Small intestine (tissue), 7 donors: ENCODE measurements around the gene NRARP. TPM values are rescaled to one million over a fixed set of nuclear protein-coding genes. Genes with fewer than 3 reads are reported as not detected.

Source experiments
- DNase-seq, 2 donors: peaks; one replicate each; pipeline versions ENCODE4 v3.0.0 to v3.0.0-alpha.2; 2013
- FAIRE-seq: peaks from 2 replicates; lab custom pipeline; 2012; peaks lifted over from hg19 to GRCh38; lab: Jason Lieb, UNC
- H3K27ac ChIP-seq, 3 donors: one replicate each; pipeline ENCODE4 v1.5.1; 2013; ENCODE audit warnings: low read length in 2 of 3, mild to moderate bottlenecking in 2 of 3, control low read depth in 1 of 3, inconsistent platforms in 1 of 3, low read depth in 1 of 3, moderate library complexity in 1 of 3
- H3K27me3 ChIP-seq, 3 donors: one replicate each; pipeline ENCODE4 v1.6.1; 2013; ENCODE audit warnings: low read length in 3 of 3, inconsistent platforms in 1 of 3; ENCODE audit not compliant: control insufficient read depth in 3 of 3, insufficient read depth in 3 of 3
- H3K36me3 ChIP-seq, 3 donors: one replicate each; pipeline ENCODE4 v1.6.1; 2013; ENCODE audit warnings: low read length in 3 of 3, inconsistent platforms in 1 of 3, low read depth in 1 of 3, mild to moderate bottlenecking in 1 of 3, moderate library complexity in 1 of 3; ENCODE audit not compliant: control insufficient read depth in 3 of 3, insufficient read depth in 2 of 3
- H3K4me1 ChIP-seq, 3 donors: one replicate each; pipeline ENCODE4 v1.6.1; 2013; ENCODE audit warnings: low read length in 2 of 3, inconsistent platforms in 1 of 3, low read depth in 1 of 3, mild to moderate bottlenecking in 1 of 3, moderate library complexity in 1 of 3; ENCODE audit not compliant: control insufficient read depth in 3 of 3, insufficient read depth in 2 of 3
- H3K4me3 ChIP-seq, 3 donors: one replicate each; pipeline ENCODE4 v1.5.1; 2013; ENCODE audit warnings: low read length in 3 of 3, control low read depth in 1 of 3, inconsistent platforms in 1 of 3, low read depth in 1 of 3, mild to moderate bottlenecking in 1 of 3, moderate library complexity in 1 of 3
- H3K9me3 ChIP-seq, 2 donors: one replicate each; pipeline ENCODE4 v1.6.1; 2013; ENCODE audit warnings: low read depth in 1 of 2, low read length in 1 of 2; ENCODE audit not compliant: control insufficient read depth in 2 of 2, insufficient read depth in 1 of 2
- WGBS, 3 donors: extraction: QIAGEN DNeasy Blood & Tissue Kit; methylation state at CpG; one replicate each; pipeline ENCODE4 v1.1.7; 2013; 5-methylcytosine and 5-hydroxymethylcytosine counted together
- polyA plus RNA-seq, 4 donors: library from polyadenylated mRNA; stranded (reverse) in 3 of 4; unstranded in 1 of 4; fragments of 200-250 nt in 3 of 4; fragments of 120-200 nt in 1 of 4; gene quantifications; one replicate each; pipeline versions ENCODE4 v1.2.1 to v1.2.3, GENCODE V29; 2013
- donor health status: healthy with polysubstance abuse.
- donor health status: control.
- donor health status: control.
- donor health status: Bipolar disorder and iron deficiency.
- donor health status: healthy.

NRARP gene
- polyA plus RNA-seq, 4 donors: 3.2 to 39.9 (median 8.9) TPM

DNA sequence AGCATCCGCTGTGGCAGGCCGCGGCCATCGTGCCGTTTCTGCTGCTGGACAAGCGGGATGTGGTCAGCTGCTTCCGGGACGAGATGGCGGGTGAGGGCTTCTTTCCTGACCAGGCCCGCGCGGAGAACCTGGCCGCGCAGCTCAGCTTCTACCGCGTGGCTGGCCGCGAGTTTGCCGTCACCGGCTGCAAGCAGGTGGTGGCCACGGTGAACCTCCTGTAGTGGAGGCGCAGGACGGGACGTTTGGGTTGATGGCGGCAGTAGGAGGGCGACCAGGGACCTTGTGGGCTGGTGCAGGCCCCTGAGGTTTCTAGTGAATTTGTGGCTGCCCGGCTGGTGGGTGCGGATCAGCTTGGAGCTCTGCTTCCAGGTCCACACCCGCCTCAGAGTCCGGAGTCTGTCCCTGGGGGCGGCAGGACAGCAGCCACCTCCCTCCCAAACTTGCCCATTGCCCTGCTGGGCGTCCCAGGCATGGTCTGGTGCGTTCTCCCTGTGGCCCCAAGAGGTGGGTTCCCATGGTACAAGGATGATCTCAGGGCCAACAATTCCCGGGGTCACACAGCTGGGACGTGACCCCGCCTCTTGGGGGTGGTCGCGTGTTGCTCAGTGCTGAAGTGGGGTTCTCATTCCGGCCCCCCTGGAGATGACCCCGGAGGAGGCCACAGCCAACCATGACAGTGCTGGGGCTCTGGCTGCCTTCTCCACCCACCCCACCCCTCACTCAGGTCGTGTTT is 22.2 kb downstream of the NRARP start:
- peak in 1 of 2 donors; percentile 23 for DNase-seq
- WGBS, 3 donors: 82 to 86% (median 84%) methylated on average over 40 to 41 of the region's 41 CpGs
- FAIRE-seq: no peak

DNA sequence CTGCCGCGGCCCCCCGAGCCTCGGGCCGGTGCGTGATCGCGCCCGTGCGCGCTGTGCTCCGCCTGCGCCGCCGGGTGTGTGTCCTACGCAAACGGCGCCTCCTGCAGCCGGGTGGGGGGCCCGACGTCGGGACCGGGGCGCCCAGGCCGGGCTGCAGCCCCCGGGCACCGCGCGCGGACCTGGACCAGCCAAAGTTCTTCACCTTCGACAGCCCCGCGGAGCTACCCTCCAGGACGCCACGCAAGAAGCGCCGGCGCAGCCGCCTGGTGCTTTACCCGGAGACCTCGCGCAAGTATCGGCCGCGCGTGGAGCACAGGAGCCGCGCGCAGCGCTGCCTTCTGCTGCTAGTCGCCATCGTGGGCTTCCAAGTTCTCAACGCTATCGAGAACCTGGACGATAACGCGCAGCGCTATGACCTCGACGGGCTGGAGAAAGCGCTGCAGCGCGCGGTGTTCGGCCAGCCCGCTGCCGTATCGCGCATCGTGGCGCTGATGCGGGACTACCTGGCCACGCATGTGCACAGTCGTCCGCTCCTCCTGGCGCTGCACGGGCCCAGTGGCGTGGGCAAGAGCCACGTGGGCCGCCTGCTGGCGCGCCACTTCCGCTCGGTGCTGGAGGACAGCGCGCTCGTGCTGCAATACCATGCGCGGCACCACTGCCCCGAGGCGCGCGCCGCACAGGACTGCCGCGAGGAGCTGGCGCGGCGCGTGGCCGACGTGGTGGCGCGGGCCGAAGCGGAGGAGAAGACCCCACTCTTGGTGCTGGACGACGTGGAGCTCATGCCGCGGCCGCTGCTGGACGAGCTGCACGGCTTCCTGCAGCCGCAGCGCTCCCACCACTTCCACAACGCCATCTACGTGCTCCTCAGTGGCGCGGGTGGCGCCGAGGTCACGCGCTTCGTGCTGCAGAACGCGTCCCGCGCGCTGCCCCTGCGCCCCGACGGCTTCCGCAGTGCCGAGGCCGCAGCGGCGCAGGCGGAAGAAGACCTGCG is 23.1 kb downstream of the NRARP start:
- peaks cover 0 to 9% (median 0%) of the 10 kb centered on the region in 3 donors for H3K27me3 ChIP-seq
- peaks cover 0 to 57% (median 2%) of the 10 kb centered on the region in 3 donors for H3K36me3 ChIP-seq
- H3K4me3 ChIP-seq: peak overlapping the region; percentile 56 to 87 (median 69)
- FAIRE-seq: no peak
- WGBS, 3 donors: 81 to 88% (median 87%) methylated on average over 122 to 139 of the region's 139 CpGs
- H3K4me1 ChIP-seq: peaks cover 2 to 53% (median 9%) of the 10 kb centered on the region in 3 donors
- no peak for DNase-seq
- H3K9me3 ChIP-seq: no peaks in the 10 kb centered on the region
- no peak overlapping the region for H3K27ac ChIP-seq

More for the DNA sequence above, 22.2 kb downstream of the NRARP start:
- Histone ChIP-seq H3K4me1 (peaks cover 0 to 47% (median 9%) of the 10 kb centered on the region in 3 donors), H3K9me3 (peaks cover 0 to 6% of the 10 kb centered on the region in 2 donors), H3K36me3 (peaks cover 0 to 50% (median 2%) of the 10 kb centered on the region in 3 donors), H3K4me3 (no peak overlapping the region), H3K27me3 (peaks cover 0 to 9% (median 0%) of the 10 kb centered on the region in 3 donors), H3K27ac (no peak overlapping the region)

DNA sequence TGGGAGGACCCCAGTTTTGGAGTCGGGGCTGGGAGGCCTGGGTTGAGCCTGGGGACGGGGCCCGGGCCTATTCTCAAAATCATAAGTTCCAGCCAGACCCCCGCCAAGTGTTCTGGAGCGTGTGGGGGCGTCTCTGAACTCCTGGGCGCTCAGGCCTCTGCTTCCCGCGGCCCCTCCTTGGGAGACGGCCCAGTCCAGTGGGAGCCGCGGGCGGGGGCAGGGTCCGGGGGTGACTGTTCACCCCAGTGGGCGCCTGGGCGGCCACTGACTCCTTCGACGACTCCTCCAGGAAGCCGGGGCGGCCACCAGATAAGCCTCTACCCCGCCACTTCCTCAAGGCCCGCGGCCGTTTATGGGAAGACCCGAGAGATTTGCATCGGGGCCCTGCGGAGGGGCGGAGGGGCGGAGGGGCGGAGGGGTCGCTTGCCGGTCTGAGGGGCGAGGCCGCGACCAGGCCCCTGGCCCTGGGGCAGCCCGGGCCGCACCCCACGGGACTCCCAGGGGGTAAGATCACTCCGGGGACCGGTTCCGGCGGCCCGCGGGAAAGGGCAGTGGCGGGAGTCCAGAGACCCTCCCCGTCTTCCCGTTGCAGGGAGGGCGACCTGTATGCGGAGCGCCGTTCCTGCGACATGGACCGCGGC is 23.9 kb downstream of the NRARP start:
- 4 to 7% (median 7%) methylated on average over 13 to 54 of the region's 54 CpGs for WGBS, 3 donors
- Histone ChIP-seq H3K27me3 (peaks cover 0 to 9% (median 0%) of the 10 kb centered on the region in 3 donors), H3K4me3 (peak overlapping the region; percentile 56 to 87 (median 69)), H3K4me1 (peaks cover 2 to 53% (median 9%) of the 10 kb centered on the region in 3 donors), H3K36me3 (peaks cover 0 to 59% (median 2%) of the 10 kb centered on the region in 3 donors), H3K27ac (peak overlapping the region; percentile 80 to 96 (median 95)), H3K9me3 (no peaks in the 10 kb centered on the region)
- FAIRE-seq: no peak
- peak; percentile 38 to 62 for DNase-seq

DNA sequence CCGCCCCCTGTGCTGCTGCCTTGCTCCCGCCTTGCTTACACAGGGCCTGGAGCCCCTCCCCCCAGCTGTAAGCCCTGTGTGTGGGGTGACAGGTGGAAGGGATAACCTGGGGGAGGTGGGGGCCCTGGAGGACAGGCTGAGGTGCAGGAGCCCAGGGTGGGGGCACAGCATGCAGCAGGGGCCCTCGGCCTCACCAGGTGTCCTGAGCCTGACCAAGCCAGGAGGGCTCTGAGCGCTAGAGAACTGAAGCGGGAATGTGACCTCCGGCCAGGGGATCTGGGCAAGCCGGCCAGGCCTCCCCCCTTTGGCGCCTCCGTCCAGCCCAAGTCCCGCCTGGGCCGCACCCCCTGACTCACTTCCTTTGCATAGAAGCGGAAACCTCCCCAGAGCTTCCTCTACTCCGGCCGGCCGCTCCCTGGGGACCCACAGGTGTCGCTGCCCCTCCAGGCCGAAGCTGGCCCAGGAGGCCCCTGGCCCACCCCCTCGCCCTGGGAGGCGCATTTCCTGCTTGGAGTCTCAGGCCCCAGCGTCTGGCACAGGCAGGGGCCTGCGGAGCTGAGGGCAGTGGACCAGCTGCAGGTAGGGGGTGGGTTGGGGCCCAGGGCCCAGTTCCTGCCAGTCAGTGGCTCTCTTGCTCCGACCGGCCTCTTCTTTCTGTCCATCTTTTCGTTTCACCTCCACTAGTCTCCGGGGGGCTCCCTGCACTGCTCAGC is 24.6 kb downstream of the NRARP start, which contains the start of gene TOR4A:
Gene TOR4A, plus strand, starts transcription at position 398 of the 713 bp plus-strand sequence. CDS start 964 bp downstream, outside the sequence.
- peaks cover 2 to 53% (median 9%) of the 10 kb centered on the region in 3 donors for H3K4me1 ChIP-seq
- peak; percentile 88 to 93 for DNase-seq
- FAIRE-seq: no peak
- 2 to 6% (median 4%) methylated on average over 24 to 25 of the region's 25 CpGs for WGBS, 3 donors
- H3K36me3 ChIP-seq: peaks cover 0 to 64% (median 4%) of the 10 kb centered on the region in 3 donors
- no peaks in the 10 kb centered on the region for H3K9me3 ChIP-seq
- peaks cover 0 to 9% (median 0%) of the 10 kb centered on the region in 3 donors for H3K27me3 ChIP-seq
- peak within 1 kb of the TSS; percentile 80 to 96 (median 95) for H3K27ac ChIP-seq
- peak within 1 kb of the TSS; percentile 56 to 87 (median 69) for H3K4me3 ChIP-seq

DNA sequence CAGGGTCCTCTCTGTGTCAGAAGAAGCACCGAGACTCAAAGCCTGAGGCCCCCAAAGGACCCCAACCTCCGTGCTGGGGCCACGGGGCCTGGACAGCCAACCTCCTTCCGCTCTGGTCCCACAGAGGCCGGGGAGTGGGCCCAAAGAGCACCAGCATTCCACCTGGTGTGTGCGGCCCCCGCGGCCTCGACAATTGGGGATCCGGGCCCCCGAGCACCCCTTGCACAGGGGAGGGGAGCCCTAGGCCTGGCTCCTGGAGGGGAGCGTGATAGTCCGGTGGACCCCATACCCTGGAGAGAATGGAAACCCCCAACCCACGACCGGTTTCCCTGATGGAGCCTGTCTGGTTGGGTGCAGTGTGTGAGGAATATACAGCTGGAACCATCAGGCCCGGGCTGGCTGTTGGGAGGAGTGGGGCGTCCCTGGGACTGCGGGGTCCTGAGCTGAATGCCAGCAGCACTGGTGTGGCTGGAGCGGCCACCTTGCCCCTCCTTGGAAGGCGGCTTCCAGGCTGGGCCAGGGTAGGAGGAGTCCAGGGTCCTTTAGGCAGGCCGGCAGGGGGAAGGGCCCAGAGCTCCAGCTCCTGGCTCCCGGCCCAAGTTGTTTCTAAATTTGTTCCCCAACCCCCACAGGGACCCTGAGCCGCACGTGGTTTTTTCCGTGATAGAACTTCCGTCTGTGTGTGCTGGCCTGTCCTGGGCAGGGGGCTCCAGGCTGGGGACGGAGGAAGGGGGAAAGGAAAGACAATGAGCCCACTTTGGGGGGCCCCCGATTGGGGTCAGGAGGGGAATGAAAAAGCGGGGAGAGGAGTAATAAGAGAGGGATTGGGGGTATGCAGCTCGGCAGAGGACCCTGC is 25.4 kb downstream of the NRARP start:
- Histone ChIP-seq H3K4me3 (peak overlapping the region; percentile 56 to 87 (median 69)), H3K36me3 (peaks cover 0 to 64% (median 4%) of the 10 kb centered on the region in 3 donors), H3K4me1 (peaks cover 2 to 53% (median 9%) of the 10 kb centered on the region in 3 donors), H3K9me3 (peaks cover 0 to 2% of the 10 kb centered on the region in 2 donors), H3K27ac (peak overlapping the region; percentile 80 to 96 (median 95)), H3K27me3 (peaks cover 0 to 9% (median 0%) of the 10 kb centered on the region in 3 donors)
- 24 to 37% (median 32%) methylated on average over 30 of the region's 30 CpGs for WGBS, 3 donors
- FAIRE-seq (no peak), DNase-seq (peak; percentile 72 to 87)

DNA sequence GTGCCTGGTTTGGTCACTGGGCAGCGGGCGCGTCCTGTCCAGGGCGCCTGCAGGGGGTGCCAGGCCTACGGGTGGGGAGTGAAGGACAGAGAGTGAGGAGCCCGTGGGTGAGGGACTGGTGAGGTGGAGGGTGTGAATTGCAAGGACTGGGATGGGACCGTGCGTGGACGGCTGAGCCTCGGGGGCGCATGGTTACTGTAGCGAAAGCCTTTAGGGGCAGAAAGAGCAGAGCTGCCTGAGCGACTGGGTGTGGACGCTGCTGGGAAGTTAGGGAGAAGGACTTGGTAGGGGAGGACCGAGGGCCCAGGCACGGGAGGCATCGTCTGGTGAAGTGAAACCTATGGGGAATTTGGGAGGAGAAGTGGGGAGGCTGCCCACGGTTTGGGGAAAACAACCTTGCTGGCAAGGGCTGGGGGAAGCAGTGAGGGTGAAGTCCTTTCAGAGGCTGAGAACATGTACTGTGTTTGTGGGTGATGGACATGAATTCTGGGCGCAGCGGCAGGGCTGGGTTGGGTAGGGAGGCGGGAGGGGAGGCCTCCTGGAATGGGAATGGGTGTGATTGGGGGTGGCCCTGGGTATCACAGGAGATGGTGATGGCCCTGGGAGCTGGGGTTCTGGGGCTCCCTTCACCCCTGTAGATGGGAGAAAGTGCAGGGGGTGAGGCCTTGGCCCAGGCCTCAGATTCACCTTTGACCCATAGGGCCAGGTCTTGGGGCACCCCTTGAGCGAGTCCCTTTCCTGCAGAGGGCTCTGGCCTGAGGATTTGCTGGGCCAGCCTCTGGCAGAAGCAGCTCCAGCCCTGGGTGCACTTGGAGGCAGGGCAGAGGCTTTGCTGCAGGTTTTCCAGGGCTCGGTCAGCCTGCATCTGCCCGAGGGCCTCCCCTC is 26.2 kb downstream of the NRARP start:
- 57 to 71% (median 58%) methylated on average over 24 of the region's 24 CpGs for WGBS, 3 donors
- Histone ChIP-seq H3K27me3 (peaks cover 0 to 9% (median 0%) of the 10 kb centered on the region in 3 donors), H3K9me3 (peaks cover 0 to 2% of the 10 kb centered on the region in 2 donors), H3K4me3 (no peak overlapping the region), H3K36me3 (peaks cover 0 to 71% (median 7%) of the 10 kb centered on the region in 3 donors), H3K27ac (peak overlapping the region in 2 of 3 donors; percentile 95 to 96), H3K4me1 (peaks cover 2 to 50% (median 9%) of the 10 kb centered on the region in 3 donors)
- FAIRE-seq (no peak), DNase-seq (no peak)
